ENCODE measurements around the gene RPP14.
A peak's percentile ranks its signal among the peaks of the same experiment; 100 is the strongest.
"Not testable (repeated sequence)": the region's sequence is repeated elsewhere in the genome, so short reads cannot be mapped to it uniquely, and the experiment has no call there.

RPP14 gene

GRCh38 chr3:58333206-58334012 lies 27.4 kb downstream of the RPP14 start:
- DNase-seq, result no peak

- DNase-seq, result no peak
These were observed 27.9 kb downstream of the RPP14 start for GRCh38 chr3:58334013-58334321.

- DNase-seq, result no peak
These were observed 28.4 kb downstream of the RPP14 start for GRCh38 chr3:58334506-58334884.

- DNase-seq, result no peak
These were observed 29.6 kb downstream of the RPP14 start for GRCh38 chr3:58335652-58335947.

GRCh38 chr3:58336135-58336882 lies 30.3 kb downstream of the RPP14 start:
- DNase-seq, result no peak

- no peak for DNase-seq
These were observed 31.1 kb downstream of the RPP14 start for GRCh38 chr3:58337190-58337589.

GRCh38 chr3:58339146-58339545 lies 33.1 kb downstream of the RPP14 start:
- not testable (repeated sequence) for DNase-seq

GRCh38 chr3:58340594-58341244 lies 34.7 kb downstream of the RPP14 start:
- DNase-seq, result no peak

- no peak for DNase-seq
These were observed 35.3 kb downstream of the RPP14 start for GRCh38 chr3:58341376-58341775.

GRCh38 chr3:58342676-58343075 lies 36.6 kb downstream of the RPP14 start:
- no peak for DNase-seq

GRCh38 chr3:58345457-58345856 lies 39.4 kb downstream of the RPP14 start:
- no peak for DNase-seq

- no peak for DNase-seq
These were observed 40.3 kb downstream of the RPP14 start for GRCh38 chr3:58346368-58346767.

- DNase-seq, result no peak
These were observed 41.9 kb downstream of the RPP14 start for GRCh38 chr3:58347984-58348383.

GRCh38 chr3:58349792-58350626 lies 44.0 kb downstream of the RPP14 start:
- DNase-seq, result no peak

GRCh38 chr3:58350627-58351013 lies 44.6 kb downstream of the RPP14 start:
- peak; percentile 70 to 72 for DNase-seq

- peak in 1 of 2 donors; percentile 22 for DNase-seq
These were observed 45.9 kb downstream of the RPP14 start for GRCh38 chr3:58351920-58352319.

GRCh38 chr3:58352626-58353025 lies 46.6 kb downstream of the RPP14 start:
- DNase-seq, result no peak

GRCh38 chr3:58353722-58354553 lies 47.9 kb downstream of the RPP14 start:
- peak; percentile 62 to 64 for DNase-seq

GRCh38 chr3:58355179-58355578 lies 49.1 kb downstream of the RPP14 start:
- DNase-seq, result peak; percentile 63 to 68

GRCh38 chr3:58356054-58356453 lies 50.0 kb downstream of the RPP14 start:
- peak; percentile 44 to 66 for DNase-seq

- DNase-seq, result peak in 1 of 2 donors; percentile 23
These were observed 51.4 kb downstream of the RPP14 start for GRCh38 chr3:58357402-58357801.

GRCh38 chr3:58358092-58358491 lies 52.0 kb downstream of the RPP14 start:
- DNase-seq, result no peak
